ENCODE results near the gene PRDX3.
"Not testable (repeated sequence)": the region's sequence is repeated elsewhere in the genome, so short reads cannot be mapped to it uniquely, and the experiment has no call there.

Gene PRDX3

DNA sequence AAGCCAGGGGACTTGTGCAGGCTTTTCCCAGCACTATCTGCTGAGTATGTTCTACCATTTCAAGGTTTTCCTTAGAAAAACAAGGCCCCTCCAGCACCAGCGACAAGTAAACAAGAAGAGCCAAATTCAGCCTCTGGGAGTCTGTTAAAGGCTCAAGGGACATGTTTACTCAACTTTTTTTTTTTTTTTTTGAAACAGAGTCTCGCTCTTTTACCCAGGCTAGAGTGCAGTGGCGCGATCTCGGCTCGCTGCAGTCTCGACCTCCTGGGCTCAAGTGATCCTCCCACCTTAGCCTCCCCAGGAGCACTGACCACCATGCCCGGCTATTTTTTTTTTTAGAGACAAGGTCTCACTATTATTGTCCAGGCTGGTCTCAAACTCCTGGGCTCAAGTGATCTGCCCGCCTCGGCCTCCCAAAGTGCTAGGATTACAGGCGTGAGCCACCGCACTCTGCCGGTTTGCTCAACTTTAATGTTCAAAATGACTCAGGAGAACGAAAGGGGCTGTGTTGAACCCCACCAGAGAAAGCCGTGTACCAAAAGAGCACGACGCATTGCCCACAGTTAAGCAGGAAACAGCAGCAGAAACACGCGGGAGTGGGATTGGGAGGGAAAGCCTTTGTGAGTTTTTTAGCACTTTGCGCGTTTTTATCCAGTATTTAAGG, 772 bp downstream of the PRDX3 start:
- DNase-seq: no peak
- in situ Hi-C loops (cut with HindIII; ENCODE audit: low pct_ligation_motif_present, low pct_unique_long_range_greater_than_20kb, low sequenced_read_pairs): no loop called here

DNA sequence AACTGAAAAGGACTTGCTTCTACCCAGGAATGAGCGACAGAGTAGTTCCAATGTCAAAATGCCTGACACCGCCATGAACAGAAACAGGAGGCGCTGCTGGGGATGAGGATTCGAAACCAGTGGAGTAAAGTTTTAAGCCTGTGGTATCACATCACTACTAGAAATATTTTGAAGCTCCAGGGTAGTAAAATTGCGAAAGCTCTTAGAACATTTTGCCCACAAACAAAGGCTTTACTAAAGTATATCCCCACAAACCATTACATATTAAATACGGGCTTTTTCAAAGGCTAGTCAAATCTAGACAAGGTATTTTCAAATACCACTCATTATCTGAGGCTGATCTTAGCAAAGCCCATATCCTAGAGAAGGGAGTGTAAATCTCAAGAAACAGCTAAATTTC, 2.4 kb downstream of the PRDX3 start:
- in situ Hi-C loops (cut with HindIII; ENCODE audit: low pct_ligation_motif_present, low pct_unique_long_range_greater_than_20kb, low sequenced_read_pairs): no loop called here
- no peak for DNase-seq

DNA sequence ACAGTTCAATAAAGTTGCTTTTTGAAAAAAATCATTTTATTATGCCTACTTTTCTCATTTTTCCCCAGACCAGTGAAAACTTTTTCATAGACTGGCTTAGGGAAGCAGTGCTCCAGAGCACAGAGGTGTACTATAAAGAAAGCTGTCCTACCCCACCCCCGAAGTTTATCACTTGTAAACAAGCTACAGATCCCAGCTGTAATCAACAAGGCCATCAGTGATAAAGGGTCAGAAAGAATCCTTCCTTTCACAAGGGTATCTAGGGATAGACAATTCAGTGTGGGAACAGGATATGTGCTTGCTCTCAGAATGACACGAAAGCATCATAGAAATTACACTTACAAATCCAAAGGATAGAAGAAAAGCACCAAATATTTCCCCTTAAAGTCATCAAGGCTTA, 4.5 kb downstream of the PRDX3 start:
- no peak for DNase-seq
- in situ Hi-C loops (cut with HindIII; ENCODE audit: low pct_ligation_motif_present, low pct_unique_long_range_greater_than_20kb, low sequenced_read_pairs): no loop called here

DNA sequence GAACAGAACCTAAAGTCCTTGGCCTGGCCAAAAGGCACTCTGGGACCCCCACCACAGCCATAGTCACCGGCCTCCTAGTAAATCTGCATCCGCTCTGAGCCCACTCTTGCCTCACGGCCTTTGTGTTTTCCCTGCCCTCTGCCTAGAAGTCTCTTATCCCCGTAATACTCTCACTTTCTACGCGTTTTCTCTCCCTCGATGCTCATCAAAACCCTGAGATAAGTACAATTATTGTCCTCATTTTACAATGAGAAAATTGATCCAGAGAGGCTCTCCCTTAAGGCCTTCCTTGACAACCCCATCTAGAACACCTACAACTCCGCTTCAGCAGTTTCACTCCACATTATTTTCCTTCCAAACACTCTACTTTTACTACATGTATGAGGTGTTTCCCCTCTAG, 11.6 kb downstream of the PRDX3 start:
- in situ Hi-C loops (cut with HindIII; ENCODE audit: low pct_ligation_motif_present, low pct_unique_long_range_greater_than_20kb, low sequenced_read_pairs): no loop called here
- DNase-seq: no peak

DNA sequence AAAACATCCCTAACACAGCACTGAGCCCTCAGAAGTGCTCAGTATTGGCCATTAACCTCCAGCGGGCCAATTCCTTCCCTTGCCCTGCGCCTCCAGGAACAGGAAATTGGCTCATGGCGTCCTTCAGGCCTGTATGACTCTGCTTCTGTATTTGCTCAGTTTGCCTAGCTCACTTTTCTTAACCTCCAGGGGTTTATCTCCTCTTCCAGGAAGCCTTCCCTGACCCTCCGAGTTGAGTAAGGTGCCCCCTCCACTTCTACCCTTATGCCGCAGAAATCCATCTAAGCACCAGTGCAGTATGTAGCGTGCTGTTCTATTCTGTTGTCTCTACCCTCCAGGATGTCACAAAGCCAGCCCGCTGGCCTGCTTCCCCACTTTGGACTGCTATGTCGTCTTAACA, 12.0 kb downstream of the PRDX3 start:
- in situ Hi-C loops (cut with HindIII; ENCODE audit: low pct_ligation_motif_present, low pct_unique_long_range_greater_than_20kb, low sequenced_read_pairs): no loop called here
- DNase-seq: no peak

DNA sequence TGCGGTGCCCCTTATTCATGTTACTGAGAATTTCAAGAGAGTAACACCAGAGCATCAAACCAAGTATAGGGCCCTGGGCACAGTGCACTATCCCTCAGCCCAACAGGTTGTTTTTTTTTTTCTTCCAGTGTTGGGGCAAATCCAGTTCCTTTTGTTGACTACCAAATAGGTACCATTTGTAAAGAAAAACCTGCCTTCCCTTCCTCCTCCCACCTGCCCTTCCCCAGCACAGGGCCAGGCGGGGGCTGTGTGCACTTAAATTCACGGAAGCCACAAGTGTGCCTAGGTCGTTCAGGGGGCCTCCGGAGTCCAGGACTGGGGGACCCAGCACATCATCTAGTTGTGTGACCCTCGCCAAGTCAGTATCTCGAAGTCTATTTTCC, 12.5 kb downstream of the PRDX3 start:
- in situ Hi-C loops (cut with HindIII; ENCODE audit: low pct_ligation_motif_present, low pct_unique_long_range_greater_than_20kb, low sequenced_read_pairs): no loop called here
- no peak for DNase-seq

DNA sequence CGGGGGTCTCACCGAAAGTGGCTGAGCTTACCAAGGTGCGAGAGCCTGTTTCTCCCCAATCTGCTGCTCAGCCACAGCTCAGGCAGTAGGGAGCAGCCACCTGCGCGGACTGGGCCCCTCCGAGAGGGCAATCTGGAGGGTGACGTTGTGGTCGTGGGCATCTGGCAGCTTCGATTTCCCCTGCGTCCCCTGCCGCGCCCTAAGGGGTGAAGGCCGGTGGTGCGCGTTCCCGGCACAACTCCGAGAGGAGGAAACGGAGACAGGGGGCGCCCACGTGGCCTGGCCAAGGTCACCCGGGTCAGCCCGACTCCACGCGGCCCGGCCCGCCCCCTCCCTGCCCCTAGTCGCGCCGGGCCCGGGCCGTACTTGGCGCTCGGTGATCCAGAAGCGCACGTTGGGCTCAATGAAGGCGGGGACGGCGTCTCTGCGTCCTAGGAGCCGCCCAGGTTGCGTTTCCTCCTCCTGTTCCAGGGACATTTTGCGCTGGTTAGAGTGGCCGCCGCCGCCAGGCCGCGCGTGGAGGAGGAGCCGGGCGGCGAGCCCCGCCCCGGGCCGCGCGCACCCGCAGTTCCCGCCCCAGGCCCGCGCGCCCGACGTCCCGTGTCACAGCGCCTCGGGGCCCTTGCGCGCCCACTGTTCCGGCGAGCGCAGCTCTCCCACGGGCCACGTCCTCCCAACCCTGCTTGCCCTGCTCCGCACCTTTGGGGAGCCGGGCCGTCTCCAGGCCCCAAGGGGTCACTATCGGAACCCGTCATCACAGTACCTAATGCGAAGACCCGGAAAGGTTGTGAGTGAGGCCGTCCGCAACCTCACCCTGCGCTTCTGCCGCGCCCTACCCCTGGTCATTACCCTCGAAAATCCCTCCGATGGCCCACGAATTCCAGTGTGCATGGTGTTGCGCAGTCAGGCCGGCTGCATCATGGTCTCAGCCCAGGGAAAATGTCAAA, 13.2 kb downstream of the PRDX3 start, which contains the start of gene SFXN4:
SFXN4 (minus strand) TSS at position 544 of the 947 bp plus-strand sequence; CDS start at position 477, 67 bp downstream.
- peak; percentile 69 for DNase-seq
- in situ Hi-C loops (cut with HindIII; ENCODE audit: low pct_ligation_motif_present, low pct_unique_long_range_greater_than_20kb, low sequenced_read_pairs): no loop called here

DNA sequence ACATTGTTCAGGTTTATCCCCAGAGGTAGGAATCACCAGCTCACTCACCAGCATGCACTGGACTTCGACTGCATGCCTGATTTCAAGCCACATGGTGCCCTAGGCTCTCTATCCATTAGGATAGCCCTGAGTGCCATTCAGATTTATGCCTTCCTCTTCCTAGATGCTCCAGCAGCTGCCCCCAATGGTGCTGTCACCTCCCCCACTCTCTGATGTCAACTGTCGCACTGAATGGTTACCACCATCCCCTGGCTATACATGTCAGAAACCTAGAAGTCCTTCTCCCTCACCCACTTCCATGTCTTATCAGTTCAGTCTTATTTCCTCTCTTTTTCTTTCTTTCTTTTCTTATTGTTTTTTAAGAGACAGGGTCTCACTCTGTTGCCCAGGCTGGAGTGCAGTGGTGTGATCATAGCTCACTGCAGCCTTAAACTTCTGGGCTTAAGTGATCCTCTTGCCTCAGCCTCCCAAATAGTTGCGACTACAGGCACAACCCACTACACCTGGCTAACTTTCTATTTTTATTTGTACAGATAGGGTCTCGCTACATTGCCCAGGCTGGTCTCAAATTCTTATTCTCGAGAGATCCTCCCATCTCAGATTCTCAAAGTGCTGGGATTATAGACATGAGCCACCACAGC, 16.0 kb downstream of the PRDX3 start:
- no peak for DNase-seq
- in situ Hi-C loops (cut with HindIII; ENCODE audit: low pct_ligation_motif_present, low pct_unique_long_range_greater_than_20kb, low sequenced_read_pairs): no loop called here

DNA sequence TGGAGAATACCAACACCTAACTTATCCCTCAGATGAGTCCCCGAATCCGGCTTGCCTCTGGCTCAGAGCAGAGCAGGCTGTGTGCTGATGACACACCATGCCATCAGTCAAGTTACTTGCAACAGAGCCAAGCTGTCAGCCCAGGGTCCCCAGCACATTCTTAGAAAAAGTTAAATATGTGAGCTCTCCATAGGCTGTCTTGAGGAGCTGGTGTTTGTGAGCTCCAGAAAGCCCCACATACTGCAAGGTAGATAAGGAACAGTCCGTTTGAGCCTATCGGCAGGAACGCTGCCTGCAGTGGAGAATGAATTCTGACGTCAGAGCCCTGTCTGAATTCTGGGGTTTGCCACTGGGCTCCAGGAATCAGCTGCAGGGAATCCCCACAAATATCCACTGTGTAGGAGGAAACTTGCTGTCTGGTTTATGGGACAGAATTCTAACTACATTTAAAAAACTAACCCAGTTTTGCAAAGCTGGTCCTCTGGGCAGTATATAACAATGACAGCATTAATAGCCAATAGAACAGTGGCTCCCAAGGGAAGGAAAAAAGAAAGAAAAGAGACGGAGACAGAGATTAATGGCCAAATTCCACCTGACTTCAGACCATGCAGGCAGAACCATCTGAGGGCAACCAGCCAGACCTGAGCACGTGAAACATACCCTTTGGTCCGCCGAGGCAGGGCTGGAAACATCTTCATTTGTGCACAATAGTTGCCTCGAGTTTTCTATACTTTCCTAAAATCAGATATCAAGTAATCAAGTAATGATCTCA, 16.7 kb downstream of the PRDX3 start:
- in situ Hi-C loops (cut with HindIII; ENCODE audit: low pct_ligation_motif_present, low pct_unique_long_range_greater_than_20kb, low sequenced_read_pairs): no loop called here
- DNase-seq: no peak

DNA sequence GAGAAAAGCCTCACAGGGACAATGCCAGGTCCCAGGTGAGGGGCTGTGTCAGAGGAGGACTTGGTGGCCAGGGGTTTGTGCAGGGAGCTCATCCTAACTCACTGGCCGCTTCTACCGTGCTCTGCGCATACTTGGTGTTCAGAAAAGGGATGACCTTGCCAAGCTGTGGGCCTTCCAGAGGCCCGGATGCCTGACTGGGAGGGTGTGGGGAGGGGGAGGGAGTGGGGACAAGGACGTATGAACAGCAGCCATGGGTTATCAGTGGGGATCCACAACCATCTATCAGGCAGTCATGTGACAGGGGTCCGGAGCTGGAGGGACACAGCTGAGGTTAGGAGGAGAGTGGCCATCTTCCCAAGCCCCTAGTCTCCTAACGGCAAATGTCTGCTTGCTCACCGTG, 19.3 kb downstream of the PRDX3 start:
- DNase-seq: no peak
- in situ Hi-C loops (cut with HindIII; ENCODE audit: low pct_ligation_motif_present, low pct_unique_long_range_greater_than_20kb, low sequenced_read_pairs): no loop called here

DNA sequence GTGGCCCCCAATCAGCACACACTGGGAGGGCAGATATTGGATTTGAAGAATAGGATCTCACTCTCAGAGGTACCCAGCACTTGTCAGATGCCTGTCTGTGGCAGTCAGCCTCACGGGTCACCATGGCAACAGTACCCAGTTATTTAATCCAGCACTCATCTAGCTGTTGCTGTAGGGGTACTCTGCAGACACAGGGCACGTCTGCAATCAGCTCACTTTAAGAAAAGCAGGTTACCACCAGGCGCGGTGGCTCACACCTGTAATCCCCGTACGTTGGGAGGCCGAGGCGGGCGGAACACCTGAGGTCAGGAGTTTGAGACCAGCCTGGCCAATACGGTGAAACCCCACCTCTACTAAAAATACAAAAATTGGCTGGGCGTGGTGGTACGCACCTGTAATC, 25.0 kb downstream of the PRDX3 start:
- no peak for DNase-seq
- in situ Hi-C loops (cut with HindIII; ENCODE audit: low pct_ligation_motif_present, low pct_unique_long_range_greater_than_20kb, low sequenced_read_pairs): no loop called here

DNA sequence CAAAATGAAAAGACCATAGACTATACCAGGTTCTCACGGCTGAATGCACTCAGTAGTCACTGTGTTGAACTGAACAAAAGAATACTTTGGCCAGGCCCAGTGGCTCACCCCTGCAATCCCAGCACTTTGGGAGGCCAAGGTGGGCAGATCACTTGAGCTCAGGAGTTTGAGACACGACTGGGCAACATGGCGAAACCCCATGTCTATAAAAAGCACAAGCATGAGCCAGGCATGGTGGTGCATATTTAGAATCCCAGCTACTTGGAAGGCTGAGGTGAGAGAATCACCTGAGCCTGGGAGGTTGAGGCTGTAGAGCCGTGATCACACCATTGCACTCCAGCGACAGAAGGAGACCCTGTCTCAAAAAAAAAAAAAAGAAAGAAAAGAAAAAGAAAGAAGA, 25.6 kb downstream of the PRDX3 start:
- in situ Hi-C loops (cut with HindIII; ENCODE audit: low pct_ligation_motif_present, low pct_unique_long_range_greater_than_20kb, low sequenced_read_pairs): no loop called here
- DNase-seq: no peak

DNA sequence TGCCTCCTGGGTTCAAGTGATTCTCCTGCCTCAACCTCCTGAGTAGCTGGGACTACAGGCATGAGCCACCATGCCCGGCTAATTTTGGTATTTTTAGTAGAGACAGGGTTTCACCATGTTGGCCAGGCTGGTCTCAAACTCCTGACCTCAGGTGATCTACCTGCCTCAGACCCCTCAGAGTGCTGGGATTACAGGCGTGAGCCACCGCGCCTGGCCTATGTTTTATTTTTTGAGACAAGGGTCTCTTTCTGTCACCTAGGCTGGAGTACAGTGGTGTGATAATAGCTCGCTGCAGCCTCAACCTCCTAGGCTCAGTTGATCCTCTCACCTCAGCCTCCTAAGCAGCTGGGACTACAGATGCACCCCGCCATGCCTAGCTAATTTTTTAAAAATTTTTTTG, 27.0 kb downstream of the PRDX3 start:
- DNase-seq; in situ Hi-C loops (cut with HindIII; ENCODE audit: low pct_ligation_motif_present, low pct_unique_long_range_greater_than_20kb, low sequenced_read_pairs): not testable (repeated sequence)

DNA sequence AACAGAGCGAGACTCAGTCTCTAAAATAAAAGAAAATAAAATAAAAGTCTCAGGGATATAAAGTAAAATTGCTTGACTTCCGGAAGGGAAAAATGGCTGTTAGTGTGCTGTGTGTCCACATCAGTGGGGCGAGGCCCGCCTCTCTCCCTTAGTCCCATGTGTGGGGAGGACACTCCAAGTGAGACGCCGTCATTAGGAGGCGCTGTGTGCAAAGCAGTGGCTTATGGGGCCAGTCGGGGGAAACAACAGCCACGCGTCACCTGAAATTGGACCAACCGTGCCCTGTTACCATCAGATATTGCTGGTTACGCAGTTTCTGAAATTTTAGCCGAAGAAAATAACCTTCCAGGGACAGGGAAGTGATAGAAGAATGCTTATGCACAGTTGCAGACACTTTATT, 28.9 kb downstream of the PRDX3 start:
- DNase-seq: no peak
- in situ Hi-C loops (cut with HindIII; ENCODE audit: low pct_ligation_motif_present, low pct_unique_long_range_greater_than_20kb, low sequenced_read_pairs): no loop called here

DNA sequence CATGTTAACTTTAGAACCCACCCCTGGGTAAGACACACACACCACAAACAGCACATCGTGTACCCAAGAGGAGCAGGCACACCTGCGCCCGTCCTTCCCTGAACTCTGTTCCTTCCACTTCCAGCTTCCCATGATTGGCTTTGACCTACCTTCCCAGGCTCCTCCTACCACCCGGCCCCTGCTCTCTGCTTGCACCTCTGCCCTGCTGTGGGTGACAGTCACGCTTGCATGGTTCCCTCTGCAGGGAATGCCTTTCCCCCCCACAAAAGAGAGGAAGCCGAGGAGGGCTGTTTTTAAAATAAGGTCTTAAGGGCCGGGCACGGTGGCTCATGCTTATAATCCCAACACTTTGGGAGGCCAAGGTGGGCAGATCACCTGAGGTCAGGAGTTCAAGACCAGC, 29.5 kb downstream of the PRDX3 start:
- in situ Hi-C loops (cut with HindIII; ENCODE audit: low pct_ligation_motif_present, low pct_unique_long_range_greater_than_20kb, low sequenced_read_pairs): no loop called here
- no peak for DNase-seq

DNA sequence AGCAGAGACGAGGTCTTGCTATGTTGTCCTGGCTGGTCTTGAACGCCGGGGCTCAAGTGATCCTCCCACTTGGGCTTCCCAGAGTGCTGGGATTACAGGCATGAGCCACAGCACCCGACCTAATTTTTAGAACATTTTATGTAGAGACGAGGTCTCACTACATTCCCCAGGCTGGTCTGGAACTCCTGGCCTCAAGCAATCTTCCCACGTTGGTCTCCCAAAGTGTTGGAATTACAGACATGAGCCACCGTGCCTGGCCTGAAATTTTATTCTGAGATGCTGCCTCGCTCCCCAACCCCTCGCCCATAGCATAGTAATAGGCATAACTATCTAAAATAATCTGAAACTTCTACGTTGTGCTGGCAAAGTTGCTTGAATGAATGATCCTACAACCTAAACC, 35.0 kb downstream of the PRDX3 start:
- in situ Hi-C loops (cut with HindIII; ENCODE audit: low pct_ligation_motif_present, low pct_unique_long_range_greater_than_20kb, low sequenced_read_pairs): no loop called here
- no peak for DNase-seq

DNA sequence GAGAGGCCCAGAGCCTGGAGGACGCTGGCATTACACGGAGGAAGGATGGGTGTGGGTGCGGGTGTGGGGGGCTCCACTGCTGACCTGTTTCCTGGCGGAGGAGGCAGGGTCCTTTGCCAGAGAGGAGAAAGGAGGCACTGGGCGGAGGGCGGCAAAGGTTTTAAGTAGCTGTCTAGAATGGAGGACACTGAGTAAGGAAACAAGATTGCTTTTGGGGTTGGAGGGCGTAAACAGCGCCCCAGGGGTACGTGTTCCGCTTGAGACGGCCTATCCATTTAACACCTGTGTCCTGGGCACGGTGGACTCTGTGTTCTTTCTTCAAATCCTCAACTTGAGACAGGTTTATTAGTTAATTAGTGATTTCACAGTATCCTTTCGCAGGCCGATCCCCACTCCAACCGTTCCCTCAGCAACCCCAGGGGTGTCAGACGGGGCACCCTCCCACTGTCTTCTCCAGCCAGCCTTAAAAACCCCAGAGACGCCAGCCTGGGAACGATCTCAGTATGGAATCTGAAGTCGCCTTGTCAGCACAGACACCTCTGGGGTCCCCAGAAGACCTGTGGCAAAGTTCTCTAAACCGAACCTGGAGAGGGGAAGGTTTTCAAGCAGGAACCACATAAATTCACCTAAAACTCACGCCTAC, 37.9 kb downstream of the PRDX3 start:
- no peak for DNase-seq
- in situ Hi-C loops (cut with HindIII; ENCODE audit: low pct_ligation_motif_present, low pct_unique_long_range_greater_than_20kb, low sequenced_read_pairs): no loop called here

DNA sequence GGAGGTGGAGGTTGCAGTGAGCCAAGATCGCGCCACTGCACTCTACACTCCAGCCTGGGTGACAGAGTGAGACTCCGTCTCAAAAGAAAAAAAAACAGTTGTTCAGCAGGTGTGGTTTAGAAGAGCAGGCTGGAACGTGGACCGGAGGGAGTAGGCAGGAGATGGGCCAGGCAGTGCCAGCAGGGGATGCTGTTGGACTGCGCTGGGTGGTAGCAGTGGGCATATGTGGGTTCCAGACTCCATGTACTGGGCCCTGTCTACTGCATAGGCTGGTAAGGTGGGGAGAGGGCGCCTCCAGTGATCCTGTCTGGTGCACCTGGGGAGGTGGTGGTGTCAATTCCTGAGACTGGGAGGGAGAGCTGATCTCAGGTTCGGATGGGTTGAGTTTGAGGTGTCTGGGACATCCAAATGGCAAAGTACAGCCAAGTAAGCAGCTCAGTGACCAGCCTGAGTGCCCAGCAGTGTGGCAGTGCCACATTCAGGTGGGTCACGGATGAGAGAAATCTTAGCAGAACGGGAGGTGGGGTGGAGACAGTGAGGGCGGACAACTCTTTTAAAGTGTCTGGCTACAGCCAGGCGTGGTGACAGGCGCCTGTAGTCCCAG, 39.0 kb downstream of the PRDX3 start:
- DNase-seq: peak; percentile 34
- in situ Hi-C loops (cut with HindIII; ENCODE audit: low pct_ligation_motif_present, low pct_unique_long_range_greater_than_20kb, low sequenced_read_pairs): no loop called here

Data from ACHN (cell line).